HCT116 (cell line): Measurements from ENCODE around the gene COL9A3. TPM values are rescaled to one million over a fixed set of nuclear protein-coding genes. Genes with fewer than 3 reads are reported as not detected.
"Not testable (repeated sequence)": the region's sequence is repeated elsewhere in the genome, so short reads cannot be mapped to it uniquely, and the experiment has no call there.

ENCODE experiments used
- ATAC-seq: fragments of 200-7000 bp; cut with Tn5 transposase; 2 replicates; pipeline ENCODE4 v1.9.1; 2020; ENCODE audit warnings: mild to moderate bottlenecking, moderate library complexity
- BruUV-seq: library from RNA; stranded (reverse); fragments of 400-500 nt; replicated peaks from 2 replicates; lab custom pipeline; 2021; lab: Mats Ljungman, UMichigan
- CTCF ChIA-PET: fragments of 300-600 bp; sonication (Branson Sonifier 250); formaldehyde crosslinking; loops from one replicate; lab custom pipeline; 2021; ENCODE audit warnings: antibody characterized with exemption; lab: Charles Lee
- POLR2A ChIA-PET: fragments of 300-600, 350-600 bp; sonication (Branson Sonifier 250); formaldehyde crosslinking; loops from one replicate; lab custom pipeline; 2021; ENCODE audit warnings: antibody characterized with exemption; lab: Charles Lee
- RAD21 ChIA-PET, 2 experiments: fragments of 300-600 bp; sonication (Branson Sonifier 250); formaldehyde crosslinking; loops; one replicate each; lab custom pipeline; 2023; ENCODE audit warnings: low total read pairs in 2 of 2; ENCODE audit not compliant: uncharacterized antibody in 2 of 2, unreplicated experiment in 2 of 2, low non-redundant PET in 1 of 2; lab: Charles Lee
- DNase-seq: peaks from one replicate; pipeline ENCODE4 v3.0.0-alpha.2; 2010; ENCODE audit warnings: low read depth, low spot score
- H2AFZ ChIP-seq: fragments of 200-600 bp; shearing (Covaris generic), sonication (generic); 2 replicates; pipeline ENCODE4 v1.6.1; 2017; ENCODE audit warnings: low read depth, mixed run types, mixed read lengths, antibody characterized with exemption, low read length; ENCODE audit not compliant: poor library complexity, severe bottlenecking
- H3K27ac ChIP-seq: 2 replicates; pipeline ENCODE4 v1.5.1; 2012; ENCODE audit warnings: low read depth, low read length
- H3K27me3 ChIP-seq: fragments of 200-600 bp; sonication (generic); 2 replicates; pipeline ENCODE4 v1.6.1; 2016; ENCODE audit warnings: mixed run types, low read length, mixed read lengths; ENCODE audit not compliant: insufficient read depth
- H3K36me3 ChIP-seq, 2 experiments: fragments of 200-500 bp in 1 of 2; fragments of 200-600 bp in 1 of 2; sonication (Bioruptor generic) in 1 of 2; sonication (generic) in 1 of 2; 2 replicates each; pipeline versions ENCODE4 v1.5.1 to v1.6.1; 2014 to 2016; ENCODE audit warnings: low read length in 2 of 2, inconsistent platforms in 1 of 2, mixed read lengths in 1 of 2, mixed run types in 1 of 2; ENCODE audit not compliant: insufficient read depth in 2 of 2, control insufficient read depth in 1 of 2
- H3K4me1 ChIP-seq, 2 experiments: fragments of 200-600 bp in 1 of 2; sonication (generic) in 1 of 2; 2 replicates each; pipeline versions ENCODE4 v1.5.1 to v1.6.1; 2012 to 2017; ENCODE audit warnings: low read length in 2 of 2, inconsistent platforms in 1 of 2, mild to moderate bottlenecking in 1 of 2, mixed read lengths in 1 of 2, mixed run types in 1 of 2, moderate library complexity in 1 of 2; ENCODE audit not compliant: insufficient read depth in 2 of 2, control insufficient read depth in 1 of 2
- H3K4me2 ChIP-seq: fragments of 200-600 bp; sonication (generic); 2 replicates; pipeline ENCODE4 v1.6.1; 2017; ENCODE audit warnings: mixed run types, low read length, mixed read lengths
- H3K4me3 ChIP-seq, 2 experiments: fragments of 200-600 bp in 1 of 2; sonication (generic) in 1 of 2; replicated peaks in 1 of 2; 2 replicates each; pipeline ENCODE4 v1.5.1; 2011 to 2016; ENCODE audit warnings: low read length in 2 of 2, control low read depth in 1 of 2, low read depth in 1 of 2, mild to moderate bottlenecking in 1 of 2, mixed read lengths in 1 of 2, mixed run types in 1 of 2
- H3K79me2 ChIP-seq: fragments of 200-600 bp; sonication (generic); 2 replicates; pipeline ENCODE4 v1.6.1; 2017; ENCODE audit warnings: mild to moderate bottlenecking, mixed run types, low read length, moderate library complexity, mixed read lengths; ENCODE audit not compliant: insufficient read depth
- H3K9ac ChIP-seq: fragments of 200-600 bp; sonication (generic); 2 replicates; pipeline ENCODE4 v1.6.1; 2016; ENCODE audit warnings: low read length, mixed read lengths
- H3K9me2 ChIP-seq: fragments of 200-600 bp; sonication (generic), shearing (Covaris generic); 2 replicates; pipeline ENCODE4 v1.6.1; 2017; ENCODE audit warnings: mixed run types, mild to moderate bottlenecking, moderate library complexity; ENCODE audit not compliant: insufficient read depth
- H3K9me3 ChIP-seq, 2 experiments: fragments of 200-500 bp in 1 of 2; fragments of 200-600 bp in 1 of 2; sonication (Bioruptor generic) in 1 of 2; sonication (generic) in 1 of 2; 2 replicates each; pipeline ENCODE4 v1.6.1; 2014 to 2017; ENCODE audit warnings: low read length in 2 of 2, mixed read lengths in 2 of 2, inconsistent platforms in 1 of 2, low read depth in 1 of 2, mild to moderate bottlenecking in 1 of 2, mixed run types in 1 of 2, moderate library complexity in 1 of 2; ENCODE audit not compliant: control insufficient read depth in 1 of 2, insufficient read depth in 1 of 2
- H4K20me1 ChIP-seq: fragments of 200-600 bp; sonication (generic), shearing (Covaris generic); 2 replicates; pipeline ENCODE4 v1.6.1; 2017; ENCODE audit warnings: mixed run types, mild to moderate bottlenecking, moderate library complexity; ENCODE audit not compliant: insufficient read depth
- FOSL1 ChIP-seq: IDR thresholded peaks from 2 replicates; pipeline ENCODE4 v1.6.1; 2012; ENCODE audit warnings: low read depth
- POLR2AphosphoS5 ChIP-seq: IDR thresholded peaks from 2 replicates; pipeline ENCODE4 v1.6.1; 2011; ENCODE audit warnings: mild to moderate bottlenecking, low read depth, low read length, moderate library complexity
- RAD21 ChIP-seq: IDR thresholded peaks from 2 replicates; pipeline ENCODE4 v1.6.1; 2012; ENCODE audit warnings: low read depth, mild to moderate bottlenecking
- intact Hi-C: fragments of 100-400 bp; cut with micrococcal nuclease; formaldehyde crosslinking; loops from 2 replicates; pipeline ENCODE4 v1.10.0; 2022
- total RNA-seq: library from RNA; stranded (reverse); gene quantifications from one replicate; pipeline ENCODE4 v1.2.1, GENCODE V29; 2021; ENCODE audit not compliant: unreplicated experiment
- TF ChIP-seq, protein P1 (sequence below): IDR thresholded peaks from 2 replicates; pipeline ENCODE4 v1.6.1; 2012
- TF ChIP-seq, protein P2 (sequence below): IDR thresholded peaks from 2 replicates; pipeline ENCODE4 v1.6.1; 2011; ENCODE audit warnings: mild to moderate bottlenecking, low read length, moderate library complexity; ENCODE audit not compliant: insufficient replicate concordance; ENCODE audit errors: extremely low read depth
- TF ChIP-seq, protein P3 (sequence below): IDR thresholded peaks from 2 replicates; pipeline ENCODE4 v1.6.1; 2012
- TF ChIP-seq, protein P4 (sequence below), 3 experiments: fragments of 200-600 bp in 1 of 3; sonication (generic) in 1 of 3; IDR thresholded peaks in 2 of 3; conservative IDR thresholded peaks in 1 of 3; 2 replicates each; pipeline ENCODE4 v1.5.1; 2012 to 2017; ENCODE audit warnings: low read depth in 2 of 3, low read length in 2 of 3, antibody characterized with exemption in 1 of 3, borderline replicate concordance in 1 of 3, control low read depth in 1 of 3, mild to moderate bottlenecking in 1 of 3, mixed read lengths in 1 of 3, mixed run types in 1 of 3, moderate library complexity in 1 of 3; ENCODE audit not compliant: insufficient read depth in 1 of 3

COL9A3 gene
- total RNA-seq, 1 experiment from 2014 or later = 29.7 TPM

DNA sequence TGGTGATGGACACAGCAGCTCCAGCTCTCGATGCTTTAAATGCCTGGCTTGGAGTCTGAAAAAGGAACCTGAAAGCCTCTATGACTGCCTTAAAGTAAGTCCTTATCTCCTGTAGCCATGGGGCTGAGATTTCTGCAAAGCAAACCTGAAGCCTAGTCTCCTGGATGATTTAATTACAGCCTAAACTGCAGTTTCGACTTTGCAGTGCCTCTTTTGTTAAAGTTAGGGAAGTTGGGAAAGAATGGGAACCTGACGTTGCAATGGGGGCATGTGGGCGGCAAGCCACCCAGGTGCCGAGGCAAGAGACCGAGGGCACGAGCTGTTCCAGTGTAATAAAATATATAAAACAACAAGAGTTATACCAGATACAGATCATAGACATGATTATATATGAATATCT, 56.4 kb downstream of the COL9A3 start:
- intact Hi-C loops = loop anchor here (1.0 kb wide), 1 partner anchor 136 kb away; no protein-coding TSS in a partner anchor
- no TSS peak for BruUV-seq
- no peak for TF ChIP-seq FOSL1
- TF ChIP-seq, protein P1, sequence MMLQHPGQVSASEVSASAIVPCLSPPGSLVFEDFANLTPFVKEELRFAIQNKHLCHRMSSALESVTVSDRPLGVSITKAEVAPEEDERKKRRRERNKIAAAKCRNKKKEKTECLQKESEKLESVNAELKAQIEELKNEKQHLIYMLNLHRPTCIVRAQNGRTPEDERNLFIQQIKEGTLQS = no peak
- TF ChIP-seq, protein P2, sequence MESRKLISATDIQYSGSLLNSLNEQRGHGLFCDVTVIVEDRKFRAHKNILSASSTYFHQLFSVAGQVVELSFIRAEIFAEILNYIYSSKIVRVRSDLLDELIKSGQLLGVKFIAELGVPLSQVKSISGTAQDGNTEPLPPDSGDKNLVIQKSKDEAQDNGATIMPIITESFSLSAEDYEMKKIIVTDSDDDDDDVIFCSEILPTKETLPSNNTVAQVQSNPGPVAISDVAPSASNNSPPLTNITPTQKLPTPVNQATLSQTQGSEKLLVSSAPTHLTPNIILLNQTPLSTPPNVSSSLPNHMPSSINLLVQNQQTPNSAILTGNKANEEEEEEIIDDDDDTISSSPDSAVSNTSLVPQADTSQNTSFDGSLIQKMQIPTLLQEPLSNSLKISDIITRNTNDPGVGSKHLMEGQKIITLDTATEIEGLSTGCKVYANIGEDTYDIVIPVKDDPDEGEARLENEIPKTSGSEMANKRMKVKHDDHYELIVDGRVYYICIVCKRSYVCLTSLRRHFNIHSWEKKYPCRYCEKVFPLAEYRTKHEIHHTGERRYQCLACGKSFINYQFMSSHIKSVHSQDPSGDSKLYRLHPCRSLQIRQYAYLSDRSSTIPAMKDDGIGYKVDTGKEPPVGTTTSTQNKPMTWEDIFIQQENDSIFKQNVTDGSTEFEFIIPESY = no peak
- TF ChIP-seq, all 23 proteins: peak for 0
- H3K9me2 ChIP-seq = no peaks in the 10 kb centered on the region
- POLR2A ChIA-PET = interaction anchor here (1.8 kb wide), 1 partner anchor 10 kb away, joined by 4 read pairs; no protein-coding TSS in a partner anchor
- no peaks in the 10 kb centered on the region; a peak in 1 of 4 replicates for H3K9me3 ChIP-seq
- no peak overlapping the region for H2AFZ ChIP-seq
- ATAC-seq (no peak), DNase-seq (no peak)
- no peaks in the 10 kb centered on the region for H3K79me2 ChIP-seq
- H3K4me1 ChIP-seq = peaks cover 13 to 26% of the 10 kb centered on the region in 2 experiments
- H3K27ac ChIP-seq = no peak overlapping the region; the same call in 1 of the 2 replicates
- no peaks in the 10 kb centered on the region for H3K27me3 ChIP-seq
- H3K4me2 ChIP-seq = peak overlapping the region; percentile 80
- CTCF ChIA-PET = interaction anchor here (0.7 to 1.2 kb wide), 2 partner anchors 9 to 28 kb away, joined by 3 read pairs; no protein-coding TSS in a partner anchor
- H3K9ac ChIP-seq = no peak overlapping the region
- no peaks in the 10 kb centered on the region for H4K20me1 ChIP-seq
- H3K36me3 ChIP-seq = no peaks in the 10 kb centered on the region
- H3K4me3 ChIP-seq = no peak overlapping the region
- RAD21 ChIA-PET = interaction anchor here in 1 of 2 experiments (0.6 kb wide), 1 partner anchor 162 kb away, joined by 3 read pairs; no protein-coding TSS in a partner anchor

DNA sequence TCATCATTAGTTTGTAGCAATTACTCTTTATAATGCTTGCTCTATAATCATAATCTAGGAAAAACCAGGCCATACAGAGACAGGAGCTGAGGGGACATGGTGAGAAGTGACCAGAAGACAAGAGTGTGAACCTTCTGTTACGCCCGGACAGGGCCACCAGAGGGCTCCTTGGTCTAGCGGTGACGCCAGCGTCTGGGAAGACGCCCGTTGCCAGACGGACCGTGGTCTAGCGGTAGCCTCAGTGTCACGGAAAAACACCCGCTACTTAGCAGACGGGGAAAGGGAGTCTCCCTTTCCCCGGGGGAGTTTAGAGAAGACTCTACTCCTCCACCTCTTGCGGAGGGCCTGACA, 56.8 kb downstream of the COL9A3 start:
- H3K79me2 ChIP-seq, H3K9me2 ChIP-seq, H3K27me3 ChIP-seq, H3K9me3 ChIP-seq, H2AFZ ChIP-seq, H4K20me1 ChIP-seq, BruUV-seq, ATAC-seq, H3K36me3 ChIP-seq: not testable (repeated sequence)
- intact Hi-C loops = loop anchor here (1.0 kb wide), 1 partner anchor 136 kb away; no protein-coding TSS in a partner anchor
- CTCF ChIA-PET = interaction anchor here (0.7 to 2.3 kb wide), 3 partner anchors 9 to 28 kb away, joined by 3 to 10 read pairs (median 3); partner anchors contain the start of gene TCFL5
- RAD21 ChIA-PET = interaction anchor here in 1 of 2 experiments (0.6 kb wide), 1 partner anchor 162 kb away, joined by 3 read pairs; no protein-coding TSS in a partner anchor
- Histone ChIP-seq H3K4me2 (peak overlapping the region; percentile 80), H3K27ac (peak overlapping the region; percentile 85), H3K4me3 (peak overlapping the region in 1 of 2 experiments; percentile 37; a peak in 2 of 4 replicates), H3K9ac (peak overlapping the region; percentile 66; the same call in 1 of the 2 replicates), H3K4me1 (peaks cover 13 to 26% of the 10 kb centered on the region in 2 experiments)
- TF ChIP-seq RAD21 = peak; percentile 71
- TF ChIP-seq, protein P3, sequence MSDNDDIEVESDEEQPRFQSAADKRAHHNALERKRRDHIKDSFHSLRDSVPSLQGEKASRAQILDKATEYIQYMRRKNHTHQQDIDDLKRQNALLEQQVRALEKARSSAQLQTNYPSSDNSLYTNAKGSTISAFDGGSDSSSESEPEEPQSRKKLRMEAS = peak; percentile 29; the same call in 1 of the 2 replicates
- TF ChIP-seq, protein P4, sequence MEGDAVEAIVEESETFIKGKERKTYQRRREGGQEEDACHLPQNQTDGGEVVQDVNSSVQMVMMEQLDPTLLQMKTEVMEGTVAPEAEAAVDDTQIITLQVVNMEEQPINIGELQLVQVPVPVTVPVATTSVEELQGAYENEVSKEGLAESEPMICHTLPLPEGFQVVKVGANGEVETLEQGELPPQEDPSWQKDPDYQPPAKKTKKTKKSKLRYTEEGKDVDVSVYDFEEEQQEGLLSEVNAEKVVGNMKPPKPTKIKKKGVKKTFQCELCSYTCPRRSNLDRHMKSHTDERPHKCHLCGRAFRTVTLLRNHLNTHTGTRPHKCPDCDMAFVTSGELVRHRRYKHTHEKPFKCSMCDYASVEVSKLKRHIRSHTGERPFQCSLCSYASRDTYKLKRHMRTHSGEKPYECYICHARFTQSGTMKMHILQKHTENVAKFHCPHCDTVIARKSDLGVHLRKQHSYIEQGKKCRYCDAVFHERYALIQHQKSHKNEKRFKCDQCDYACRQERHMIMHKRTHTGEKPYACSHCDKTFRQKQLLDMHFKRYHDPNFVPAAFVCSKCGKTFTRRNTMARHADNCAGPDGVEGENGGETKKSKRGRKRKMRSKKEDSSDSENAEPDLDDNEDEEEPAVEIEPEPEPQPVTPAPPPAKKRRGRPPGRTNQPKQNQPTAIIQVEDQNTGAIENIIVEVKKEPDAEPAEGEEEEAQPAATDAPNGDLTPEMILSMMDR (IDR thresholded peaks at IDR 0.05 in 2 of 3, conservative IDR thresholded peaks at IDR 0.05 in 1 of 3; ENCODE audit: borderline replicate concordance in 1 of 3, insufficient read depth in 1 of 3, low read depth in 2 of 3, low read length in 2 of 3) = peak; percentile 52 to 67 (median 58)
- peak; percentile 16; the same call in 1 of the 2 replicates for TF ChIP-seq POLR2AphosphoS5
- POLR2A ChIA-PET = interaction anchor here (1.8 kb wide), 1 partner anchor 11 kb away, joined by 4 read pairs; no protein-coding TSS in a partner anchor
- peak; percentile 49 for DNase-seq
